GM12878 (cell line): ENCODE measurements around the gene SECISBP2.

Source experiments
- CEBPB ChIP-seq, 2 experiments: fragments of 150-350 bp in 1 of 2; IDR thresholded peaks; 2 replicates each; pipeline ENCODE4 v1.6.1; 2012 to 2014; ENCODE audit warnings: low read depth in 2 of 2, low read length in 2 of 2, borderline replicate concordance in 1 of 2, inconsistent platforms in 1 of 2
- EP300 ChIP-seq, 2 experiments: fragments of 150-350 bp in 1 of 2; IDR thresholded peaks; 2 replicates each; pipeline ENCODE4 v1.6.1; 2011 to 2012; ENCODE audit warnings: low read depth in 2 of 2, low read length in 2 of 2, borderline replicate concordance in 1 of 2, improper control_type of control experiment in 1 of 2, inconsistent platforms in 1 of 2; ENCODE audit not compliant: control insufficient read depth in 1 of 2
- POLR2A ChIP-seq: IDR thresholded peaks from 2 replicates; pipeline ENCODE4 v1.6.1; 2011; ENCODE audit warnings: low read depth, mild to moderate bottlenecking, low read length
- POLR2AphosphoS5 ChIP-seq: IDR thresholded peaks from 2 replicates; pipeline ENCODE4 v1.6.1; 2011; ENCODE audit warnings: mild to moderate bottlenecking, low read length, inconsistent platforms
- ZNF274 ChIP-seq: IDR thresholded peaks from one replicate; pipeline ENCODE4 v1.8.0; 2011; ENCODE audit not compliant: insufficient read length, insufficient read depth
- TF ChIP-seq, protein P1 (sequence below): IDR thresholded peaks from 2 replicates; pipeline ENCODE4 v1.6.1; 2012; ENCODE audit warnings: low read depth, low read length, improper control_type of control experiment
- TF ChIP-seq, protein P2 (sequence below), 3 experiments: IDR thresholded peaks in 2 of 3; conservative IDR thresholded peaks in 1 of 3; 2 replicates each; pipeline ENCODE4 v1.5.1; 2011; ENCODE audit warnings: low read depth in 3 of 3, low read length in 3 of 3, mild to moderate bottlenecking in 3 of 3, control low read depth in 2 of 3, moderate library complexity in 2 of 3, inconsistent platforms in 1 of 3, mixed read lengths in 1 of 3; ENCODE audit not compliant: control insufficient read depth in 2 of 3, insufficient read depth in 1 of 3; ENCODE audit errors: extremely low read depth in 1 of 3
- TF ChIP-seq, protein P3 (sequence below): fragments of 450-650 bp; IDR thresholded peaks from 2 replicates; pipeline ENCODE4 v1.6.1; 2017; ENCODE audit warnings: mild to moderate bottlenecking, moderate library complexity
- TF ChIP-seq, protein P4 (sequence below): fragments of 450-650 bp; IDR thresholded peaks from 2 replicates; pipeline ENCODE4 v1.6.1; 2018; ENCODE audit warnings: mild to moderate bottlenecking, low read depth, moderate library complexity; ENCODE audit not compliant: partially characterized antibody

DNA sequence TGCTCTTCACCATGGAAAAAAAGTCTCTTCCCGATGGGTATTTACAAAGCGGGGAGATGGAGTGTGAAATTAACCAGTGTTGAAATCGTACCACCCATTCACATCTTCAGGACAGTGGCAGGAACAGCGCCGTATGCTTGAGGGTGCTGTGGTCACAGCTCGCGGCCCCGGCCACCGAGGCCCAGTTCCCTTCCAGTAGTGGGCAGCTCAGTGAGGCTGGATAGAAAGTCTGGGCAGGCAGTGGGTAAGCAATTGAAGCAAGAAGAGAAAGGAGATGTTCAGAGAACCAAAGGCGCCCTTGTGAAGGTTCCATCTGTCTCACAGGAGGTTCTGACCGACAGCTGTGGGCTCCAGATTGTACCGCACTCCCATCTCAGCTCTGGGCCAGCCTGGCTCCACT lies 59.1 kb downstream of the SECISBP2 start:
- TF ChIP-seq, protein P1, sequence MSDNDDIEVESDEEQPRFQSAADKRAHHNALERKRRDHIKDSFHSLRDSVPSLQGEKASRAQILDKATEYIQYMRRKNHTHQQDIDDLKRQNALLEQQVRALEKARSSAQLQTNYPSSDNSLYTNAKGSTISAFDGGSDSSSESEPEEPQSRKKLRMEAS, result no peak
- TF ChIP-seq, protein P2, sequence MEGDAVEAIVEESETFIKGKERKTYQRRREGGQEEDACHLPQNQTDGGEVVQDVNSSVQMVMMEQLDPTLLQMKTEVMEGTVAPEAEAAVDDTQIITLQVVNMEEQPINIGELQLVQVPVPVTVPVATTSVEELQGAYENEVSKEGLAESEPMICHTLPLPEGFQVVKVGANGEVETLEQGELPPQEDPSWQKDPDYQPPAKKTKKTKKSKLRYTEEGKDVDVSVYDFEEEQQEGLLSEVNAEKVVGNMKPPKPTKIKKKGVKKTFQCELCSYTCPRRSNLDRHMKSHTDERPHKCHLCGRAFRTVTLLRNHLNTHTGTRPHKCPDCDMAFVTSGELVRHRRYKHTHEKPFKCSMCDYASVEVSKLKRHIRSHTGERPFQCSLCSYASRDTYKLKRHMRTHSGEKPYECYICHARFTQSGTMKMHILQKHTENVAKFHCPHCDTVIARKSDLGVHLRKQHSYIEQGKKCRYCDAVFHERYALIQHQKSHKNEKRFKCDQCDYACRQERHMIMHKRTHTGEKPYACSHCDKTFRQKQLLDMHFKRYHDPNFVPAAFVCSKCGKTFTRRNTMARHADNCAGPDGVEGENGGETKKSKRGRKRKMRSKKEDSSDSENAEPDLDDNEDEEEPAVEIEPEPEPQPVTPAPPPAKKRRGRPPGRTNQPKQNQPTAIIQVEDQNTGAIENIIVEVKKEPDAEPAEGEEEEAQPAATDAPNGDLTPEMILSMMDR (IDR thresholded peaks at IDR 0.05 in 2 of 3, conservative IDR thresholded peaks at IDR 0.05 in 1 of 3; ENCODE audit: control insufficient read depth in 2 of 3, extremely low read depth in 1 of 3, insufficient read depth in 1 of 3, low read depth in 3 of 3, low read length in 3 of 3), result no peak
- TF ChIP-seq CEBPB (IDR thresholded peaks at IDR 0.05; ENCODE audit: borderline replicate concordance in 1 of 2, low read depth in 2 of 2, low read length in 2 of 2) (no peak), ZNF274 (no peak), EP300 (IDR thresholded peaks at IDR 0.05; ENCODE audit: borderline replicate concordance in 1 of 2, control insufficient read depth in 1 of 2, low read depth in 2 of 2, low read length in 2 of 2) (no peak), POLR2AphosphoS5 (no peak), POLR2A (0 out of 2 replicates have a peak, but pooled peaks have one; percentile 30)
- TF ChIP-seq, protein P3, sequence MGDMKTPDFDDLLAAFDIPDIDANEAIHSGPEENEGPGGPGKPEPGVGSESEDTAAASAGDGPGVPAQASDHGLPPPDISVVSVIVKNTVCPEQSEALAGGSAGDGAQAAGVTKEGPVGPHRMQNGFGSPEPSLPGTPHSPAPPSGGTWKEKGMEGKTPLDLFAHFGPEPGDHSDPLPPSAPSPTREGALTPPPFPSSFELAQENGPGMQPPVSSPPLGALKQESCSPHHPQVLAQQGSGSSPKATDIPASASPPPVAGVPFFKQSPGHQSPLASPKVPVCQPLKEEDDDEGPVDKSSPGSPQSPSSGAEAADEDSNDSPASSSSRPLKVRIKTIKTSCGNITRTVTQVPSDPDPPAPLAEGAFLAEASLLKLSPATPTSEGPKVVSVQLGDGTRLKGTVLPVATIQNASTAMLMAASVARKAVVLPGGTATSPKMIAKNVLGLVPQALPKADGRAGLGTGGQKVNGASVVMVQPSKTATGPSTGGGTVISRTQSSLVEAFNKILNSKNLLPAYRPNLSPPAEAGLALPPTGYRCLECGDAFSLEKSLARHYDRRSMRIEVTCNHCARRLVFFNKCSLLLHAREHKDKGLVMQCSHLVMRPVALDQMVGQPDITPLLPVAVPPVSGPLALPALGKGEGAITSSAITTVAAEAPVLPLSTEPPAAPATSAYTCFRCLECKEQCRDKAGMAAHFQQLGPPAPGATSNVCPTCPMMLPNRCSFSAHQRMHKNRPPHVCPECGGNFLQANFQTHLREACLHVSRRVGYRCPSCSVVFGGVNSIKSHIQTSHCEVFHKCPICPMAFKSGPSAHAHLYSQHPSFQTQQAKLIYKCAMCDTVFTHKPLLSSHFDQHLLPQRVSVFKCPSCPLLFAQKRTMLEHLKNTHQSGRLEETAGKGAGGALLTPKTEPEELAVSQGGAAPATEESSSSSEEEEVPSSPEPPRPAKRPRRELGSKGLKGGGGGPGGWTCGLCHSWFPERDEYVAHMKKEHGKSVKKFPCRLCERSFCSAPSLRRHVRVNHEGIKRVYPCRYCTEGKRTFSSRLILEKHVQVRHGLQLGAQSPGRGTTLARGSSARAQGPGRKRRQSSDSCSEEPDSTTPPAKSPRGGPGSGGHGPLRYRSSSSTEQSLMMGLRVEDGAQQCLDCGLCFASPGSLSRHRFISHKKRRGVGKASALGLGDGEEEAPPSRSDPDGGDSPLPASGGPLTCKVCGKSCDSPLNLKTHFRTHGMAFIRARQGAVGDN, result no peak
- TF ChIP-seq, protein P4, sequence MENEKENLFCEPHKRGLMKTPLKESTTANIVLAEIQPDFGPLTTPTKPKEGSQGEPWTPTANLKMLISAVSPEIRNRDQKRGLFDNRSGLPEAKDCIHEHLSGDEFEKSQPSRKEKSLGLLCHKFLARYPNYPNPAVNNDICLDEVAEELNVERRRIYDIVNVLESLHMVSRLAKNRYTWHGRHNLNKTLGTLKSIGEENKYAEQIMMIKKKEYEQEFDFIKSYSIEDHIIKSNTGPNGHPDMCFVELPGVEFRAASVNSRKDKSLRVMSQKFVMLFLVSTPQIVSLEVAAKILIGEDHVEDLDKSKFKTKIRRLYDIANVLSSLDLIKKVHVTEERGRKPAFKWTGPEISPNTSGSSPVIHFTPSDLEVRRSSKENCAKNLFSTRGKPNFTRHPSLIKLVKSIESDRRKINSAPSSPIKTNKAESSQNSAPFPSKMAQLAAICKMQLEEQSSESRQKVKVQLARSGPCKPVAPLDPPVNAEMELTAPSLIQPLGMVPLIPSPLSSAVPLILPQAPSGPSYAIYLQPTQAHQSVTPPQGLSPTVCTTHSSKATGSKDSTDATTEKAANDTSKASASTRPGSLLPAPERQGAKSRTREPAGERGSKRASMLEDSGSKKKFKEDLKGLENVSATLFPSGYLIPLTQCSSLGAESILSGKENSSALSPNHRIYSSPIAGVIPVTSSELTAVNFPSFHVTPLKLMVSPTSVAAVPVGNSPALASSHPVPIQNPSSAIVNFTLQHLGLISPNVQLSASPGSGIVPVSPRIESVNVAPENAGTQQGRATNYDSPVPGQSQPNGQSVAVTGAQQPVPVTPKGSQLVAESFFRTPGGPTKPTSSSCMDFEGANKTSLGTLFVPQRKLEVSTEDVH, result no peak
